Glomerular visceral epithelial cell (primary cell): ENCODE measurements around the gene AUTS2.

ENCODE experiments used
- DNase-seq: peaks from one replicate; pipeline ENCODE4 v3.0.0-alpha.2; 2016; ENCODE audit errors: extremely low spot score

Gene AUTS2

DNA sequence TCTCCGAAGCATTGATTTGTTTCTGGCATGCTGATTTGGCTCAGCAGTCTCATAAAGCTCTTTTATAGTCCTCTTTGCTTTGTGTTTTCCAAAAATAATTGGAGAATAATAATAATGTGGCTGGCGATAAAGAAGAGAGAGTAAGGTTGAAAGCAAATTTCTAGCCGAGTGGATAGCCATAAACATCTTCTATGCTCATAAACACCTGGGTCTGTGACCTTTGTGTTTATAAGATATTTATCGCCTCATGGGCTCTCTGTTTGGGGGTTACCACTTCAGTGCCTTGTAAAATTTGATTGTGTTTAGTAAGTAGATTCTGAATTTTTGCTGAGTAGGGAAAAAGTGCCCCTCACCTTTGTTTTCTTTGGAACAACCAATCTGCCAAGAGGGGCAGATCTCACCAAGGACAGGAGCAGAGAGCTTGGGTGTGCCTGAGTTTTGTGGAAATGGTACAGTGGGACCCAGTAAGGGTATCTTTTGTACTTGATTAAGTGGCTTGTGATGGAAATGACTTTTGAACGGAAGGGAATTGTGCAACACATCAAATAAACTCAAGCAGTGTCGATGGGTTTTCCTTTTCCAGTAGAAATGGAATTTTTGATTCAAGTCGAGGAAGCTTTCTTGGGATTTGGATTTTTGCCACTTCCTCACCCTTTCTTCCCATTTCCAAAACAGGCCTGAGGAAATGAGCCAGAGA, 220.5 kb downstream of the AUTS2 start:
- no peak for DNase-seq

DNA sequence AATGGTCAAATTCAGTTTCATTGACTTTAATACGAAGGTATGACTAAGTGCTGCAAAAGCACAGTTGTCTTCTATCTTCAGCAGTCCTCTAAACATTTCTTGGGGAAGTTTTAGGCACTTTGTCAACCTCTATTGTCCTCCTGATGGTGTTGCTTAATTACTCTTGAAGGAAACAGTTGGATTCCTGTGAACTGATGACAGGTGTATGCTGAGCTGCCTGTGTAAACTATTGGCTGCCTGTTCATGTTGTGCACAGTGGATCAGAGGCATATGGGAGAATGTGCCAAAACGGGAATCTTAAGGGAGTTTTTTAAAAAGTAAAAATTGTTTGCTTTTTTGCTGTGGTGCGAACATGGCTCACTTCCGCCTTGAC, 221.0 kb downstream of the AUTS2 start:
- no peak for DNase-seq

DNA sequence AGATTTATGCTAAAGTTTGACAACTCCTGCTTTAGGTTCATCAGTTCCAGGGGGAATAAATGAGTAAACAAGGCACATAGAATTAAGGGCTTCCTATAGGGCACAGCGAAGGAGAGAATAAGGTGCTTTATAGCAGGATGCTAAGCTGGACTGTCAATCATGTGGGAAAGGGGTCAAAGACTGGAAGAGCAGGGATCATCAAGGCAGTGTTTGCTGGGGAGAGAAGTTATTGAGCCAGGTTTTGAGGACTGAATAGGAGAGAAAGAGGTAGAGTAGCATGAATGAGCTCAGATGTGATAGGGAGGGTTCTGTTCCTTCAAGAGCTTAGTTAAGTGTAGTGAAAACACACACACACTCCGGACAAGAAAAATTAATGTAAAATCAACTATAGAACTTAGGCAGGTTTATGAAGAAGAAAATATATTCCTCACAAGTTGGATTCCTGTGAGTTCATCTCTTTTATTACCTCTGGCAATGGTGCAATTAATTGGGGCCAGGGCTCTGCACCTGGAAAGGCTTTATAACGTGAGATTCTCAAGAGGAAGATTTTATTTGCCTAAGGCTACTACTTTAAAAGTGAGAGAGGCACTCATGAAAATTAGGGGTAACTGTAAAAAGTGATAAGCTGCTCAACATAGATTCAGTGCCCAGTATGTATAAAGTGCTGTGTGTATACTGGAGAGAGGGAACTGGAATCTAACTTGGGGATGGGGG, 222.4 kb downstream of the AUTS2 start:
- DNase-seq = no peak

DNA sequence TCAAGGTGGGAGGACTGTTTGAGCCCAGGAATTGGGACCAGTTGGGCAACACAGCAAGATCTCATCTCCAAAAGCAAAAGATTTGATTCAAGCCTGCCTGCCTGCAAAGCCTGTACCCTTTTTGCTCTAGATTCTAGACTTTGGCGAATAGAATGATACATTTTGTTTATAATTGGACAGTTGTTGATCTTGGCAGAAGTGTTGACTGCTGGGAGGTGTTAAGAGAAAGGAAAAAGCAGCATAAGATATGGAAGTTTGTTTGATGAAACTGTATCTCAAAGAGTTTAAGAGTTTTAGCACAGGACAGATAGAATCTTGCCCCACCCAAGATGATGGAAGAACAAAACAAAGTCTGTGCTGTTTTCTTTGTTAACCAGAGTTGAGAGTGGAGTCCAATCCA, 224.1 kb downstream of the AUTS2 start:
- DNase-seq = no peak

DNA sequence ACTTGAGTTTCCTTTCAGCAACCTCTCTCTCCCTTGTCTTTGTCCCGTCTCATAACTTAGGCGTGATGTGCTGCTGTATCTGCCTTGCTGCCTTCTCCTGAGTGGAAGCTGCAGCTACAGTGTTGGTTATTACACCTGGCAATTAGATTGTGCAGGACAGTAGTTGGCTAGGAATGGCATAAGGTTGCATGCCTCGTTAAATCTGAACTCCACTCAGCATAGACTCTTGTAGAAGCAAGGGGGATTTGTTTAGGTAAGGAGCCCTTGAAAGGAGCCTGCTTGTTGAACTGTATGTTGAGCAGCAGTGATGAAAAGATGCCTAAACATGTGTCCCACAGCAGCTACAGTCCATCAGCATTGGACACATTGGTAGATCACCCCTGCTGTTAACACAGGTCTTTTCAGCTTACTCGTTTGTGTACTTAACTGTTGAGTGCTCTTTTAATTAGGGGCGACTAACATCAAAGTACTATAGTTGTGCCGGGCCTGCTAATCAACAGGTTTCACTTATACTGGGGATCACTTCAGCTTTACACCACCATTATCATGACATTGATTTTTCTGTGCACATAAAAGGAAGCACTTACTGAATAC, 225.0 kb downstream of the AUTS2 start:
- DNase-seq = no peak

DNA sequence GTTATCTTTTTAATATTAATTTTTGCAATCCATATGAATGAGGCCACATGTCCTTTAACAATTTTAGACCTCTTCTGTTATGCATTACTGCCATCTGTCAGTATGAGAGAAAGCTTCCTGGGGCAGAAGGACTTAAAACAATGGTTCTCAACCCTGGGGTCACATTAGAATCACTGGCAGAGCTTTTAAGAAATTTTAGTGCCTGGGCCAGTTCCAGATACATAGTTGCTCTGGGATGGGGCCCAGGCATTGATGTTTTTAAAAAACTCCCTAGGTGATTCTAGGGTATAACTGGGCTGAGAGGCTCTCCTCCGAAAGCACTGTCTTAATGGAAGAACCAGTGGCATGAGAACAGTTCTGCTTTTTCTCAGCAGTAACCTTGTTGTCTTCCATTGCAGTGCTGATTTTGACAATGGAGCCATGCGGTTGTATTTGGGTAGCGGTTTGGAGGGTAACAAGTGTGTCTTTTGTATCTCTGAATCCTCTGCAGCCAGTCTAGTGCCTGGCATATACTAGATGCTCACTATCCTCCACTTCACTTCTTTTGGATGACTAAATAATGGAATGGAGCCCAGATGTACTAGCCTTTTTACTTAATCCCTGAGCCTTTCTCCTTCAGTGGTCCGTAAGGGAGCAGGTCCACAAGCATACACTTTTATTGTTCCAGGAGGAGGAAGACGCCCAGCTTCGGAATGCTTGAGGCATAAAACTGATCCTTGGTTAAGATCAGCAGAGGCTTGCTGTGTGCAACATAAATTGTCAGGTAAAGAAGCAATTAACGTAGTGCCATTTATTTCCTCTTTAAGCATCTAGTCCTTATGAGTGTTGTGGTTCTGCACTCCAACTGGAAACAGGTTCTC, 227.1 kb downstream of the AUTS2 start:
- DNase-seq = no peak

DNA sequence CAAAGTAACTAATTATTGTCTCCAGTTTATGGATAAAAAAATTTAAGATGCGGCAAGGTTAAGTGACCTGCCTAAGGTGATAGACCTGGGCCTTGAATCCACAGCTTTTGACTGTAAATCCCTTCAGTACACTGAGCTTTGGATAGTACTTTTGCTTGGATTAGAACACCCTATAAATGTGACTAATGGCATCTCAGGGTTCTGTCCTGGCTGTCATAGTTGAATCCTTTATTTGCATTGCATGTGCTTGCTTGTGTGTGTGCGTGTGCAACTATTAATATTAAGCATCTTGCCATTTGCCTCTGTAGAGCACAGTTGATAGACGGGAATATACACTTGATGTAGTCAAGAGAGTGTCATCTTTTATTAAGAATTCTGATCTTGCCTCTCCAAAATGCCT, 228.0 kb downstream of the AUTS2 start:
- DNase-seq = no peak

DNA sequence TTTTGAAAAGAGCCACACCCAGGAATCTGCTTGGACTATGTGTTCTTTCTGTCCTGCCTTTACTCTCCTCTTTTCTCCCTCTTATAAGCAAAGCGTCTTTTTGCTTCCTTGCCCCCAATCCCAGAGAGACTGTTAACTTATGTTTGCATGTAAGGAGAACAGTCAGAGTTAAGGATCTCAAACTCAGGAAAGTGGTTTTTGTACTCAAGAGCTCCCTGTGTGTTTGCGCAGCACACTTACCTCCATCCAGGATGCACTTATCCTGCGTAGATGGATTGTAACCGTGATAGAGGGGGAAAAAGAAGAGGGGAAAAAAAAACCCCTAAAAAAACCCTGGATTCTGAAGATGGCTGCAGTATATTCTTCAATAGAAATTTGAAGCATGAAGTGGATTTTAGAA, 228.9 kb downstream of the AUTS2 start:
- DNase-seq = no peak

DNA sequence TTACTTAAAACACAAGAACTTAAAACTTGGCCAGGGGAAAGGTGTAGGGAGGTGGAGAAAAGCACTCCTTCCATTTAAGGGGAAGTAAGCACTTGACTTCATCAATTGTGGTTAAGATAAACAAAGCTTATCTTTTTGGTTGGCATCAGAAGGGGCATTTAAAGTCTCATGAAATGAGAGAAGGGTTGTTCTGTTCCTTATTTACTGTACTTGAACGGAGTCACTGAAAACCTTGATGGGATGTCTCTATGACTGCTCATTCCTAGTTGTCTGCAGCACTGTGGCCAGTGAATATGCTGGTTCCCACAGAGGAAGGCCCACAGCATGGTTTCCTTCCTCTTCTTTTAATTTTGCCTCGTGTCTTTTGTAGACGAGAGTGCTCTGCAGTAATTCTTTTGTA, 229.3 kb downstream of the AUTS2 start:
- no peak for DNase-seq

DNA sequence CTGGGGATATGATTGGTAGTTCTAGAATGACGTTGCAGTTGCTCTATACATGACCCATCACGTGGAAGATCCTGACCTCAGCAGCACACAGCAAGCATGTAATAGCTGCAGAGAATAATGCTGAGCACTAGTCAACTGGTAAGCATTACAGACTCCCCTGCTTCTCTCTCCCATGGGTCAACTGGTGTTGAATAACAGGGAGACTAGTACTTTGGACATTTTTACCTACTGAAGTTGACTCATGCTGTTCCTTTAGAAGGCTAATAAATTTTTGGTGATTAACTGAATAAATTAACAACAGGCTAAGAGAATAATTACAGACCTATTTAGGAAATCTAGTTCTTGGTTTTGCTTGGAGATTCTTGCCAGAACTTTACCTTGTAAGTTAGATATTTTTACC, 234.1 kb downstream of the AUTS2 start:
- no peak for DNase-seq

DNA sequence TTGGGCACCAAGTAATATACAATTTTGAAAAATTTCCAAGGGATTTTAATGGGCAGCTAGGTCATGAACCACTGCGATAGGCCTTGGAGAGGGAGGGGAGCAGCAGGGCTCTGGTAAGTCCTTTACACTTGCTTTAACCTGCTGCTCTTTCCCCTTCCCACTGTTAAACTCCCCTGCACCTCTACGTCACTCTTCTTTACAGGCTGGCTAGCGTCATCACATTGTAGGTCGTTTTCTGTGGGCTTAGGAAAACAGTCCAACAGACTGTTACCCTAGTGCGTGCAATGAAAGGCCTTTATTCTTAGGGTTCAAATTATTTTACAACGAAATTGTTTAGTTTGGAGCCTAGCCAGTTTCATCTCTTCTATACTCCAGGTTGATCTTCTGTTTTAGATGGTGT, 235.7 kb downstream of the AUTS2 start:
- no peak for DNase-seq

DNA sequence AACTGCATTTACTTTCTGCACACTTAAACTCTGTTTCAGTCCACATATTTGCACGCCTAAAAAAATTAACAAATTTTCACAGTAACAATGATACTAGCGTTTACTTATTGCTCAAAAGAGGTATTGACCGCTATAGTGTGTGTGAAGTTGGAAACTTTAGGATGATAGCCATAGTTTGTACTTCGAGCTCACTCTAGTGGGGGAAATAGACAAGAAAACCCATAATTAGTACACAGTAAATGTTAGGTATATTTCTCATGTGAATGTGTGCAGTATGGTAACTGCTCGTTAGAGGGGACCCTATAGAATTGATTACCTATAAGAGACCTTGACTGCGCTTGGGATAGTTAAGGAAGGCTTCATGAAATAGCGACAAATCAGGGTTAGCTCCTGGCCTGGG, 238.4 kb downstream of the AUTS2 start:
- DNase-seq = no peak

DNA sequence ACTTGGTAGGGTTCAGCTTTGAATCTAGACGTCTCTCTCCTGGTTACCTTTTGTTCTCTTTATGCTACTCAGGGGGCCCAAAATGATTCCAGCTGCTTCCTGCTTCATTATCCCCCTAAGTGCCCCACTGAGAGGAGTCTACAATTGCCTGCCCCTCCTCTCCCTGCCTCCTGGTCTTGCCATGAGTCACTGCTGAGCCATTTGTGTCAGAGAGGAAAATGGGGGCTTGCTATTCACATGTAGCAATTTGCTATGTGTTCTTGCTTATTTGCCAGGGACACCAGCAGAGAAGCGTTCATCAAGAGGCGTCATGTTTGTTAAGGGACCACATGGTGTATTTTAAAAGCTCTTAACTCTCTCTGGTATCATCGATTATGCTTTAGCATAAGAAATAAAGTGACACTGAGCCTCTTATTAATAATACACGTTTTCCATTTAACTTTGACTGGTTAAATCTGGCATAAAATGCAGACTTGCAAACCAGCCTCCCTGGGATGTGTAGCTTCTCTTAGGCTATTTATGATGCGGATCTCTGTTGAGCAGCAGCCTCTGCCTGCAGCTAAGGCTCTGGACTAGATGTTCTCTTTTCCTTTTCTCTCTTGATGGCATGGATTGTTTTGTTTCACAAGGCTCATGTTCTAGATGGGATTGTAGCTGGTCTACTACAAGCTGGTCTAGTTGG, 239.3 kb downstream of the AUTS2 start:
- DNase-seq = no peak

DNA sequence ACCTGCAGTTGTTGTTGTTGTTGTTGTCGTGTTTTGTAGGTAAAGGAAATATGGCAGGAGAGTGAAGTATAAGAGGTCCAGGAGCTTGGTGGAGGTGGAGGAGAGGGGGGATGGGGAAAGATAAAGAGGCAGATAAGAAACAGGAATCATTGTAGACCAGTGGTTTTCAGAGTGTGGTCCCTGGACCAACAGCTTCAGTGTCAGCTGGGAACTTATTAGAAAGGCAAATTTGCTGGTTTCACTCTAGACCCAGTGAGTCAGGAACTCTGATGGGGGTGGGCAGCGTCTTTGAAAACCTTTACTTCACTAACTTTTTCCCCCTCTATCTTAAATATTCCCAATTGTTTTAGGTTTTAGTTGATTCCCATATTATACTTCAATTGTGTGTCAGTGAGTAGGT, 241.5 kb downstream of the AUTS2 start:
- no peak for DNase-seq

DNA sequence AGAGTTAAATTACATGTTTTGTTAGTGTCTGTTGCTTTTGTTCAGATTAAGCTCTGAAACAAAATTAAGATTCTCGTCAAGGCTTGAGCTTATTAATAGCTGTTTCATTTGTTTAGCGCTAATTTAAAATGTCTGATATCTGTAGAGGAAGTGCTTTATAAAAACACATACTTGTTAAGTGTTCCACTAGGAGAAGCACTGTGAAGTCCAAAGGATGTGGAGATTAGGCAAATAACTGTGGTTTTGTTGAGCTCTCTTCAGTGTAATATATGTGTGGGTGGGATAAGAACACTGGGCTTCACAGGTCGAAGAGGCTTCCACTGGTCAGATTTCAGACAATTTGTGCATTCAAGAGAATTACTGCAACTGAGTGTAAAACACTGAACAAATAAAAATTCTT, 242.0 kb downstream of the AUTS2 start:
- no peak for DNase-seq

DNA sequence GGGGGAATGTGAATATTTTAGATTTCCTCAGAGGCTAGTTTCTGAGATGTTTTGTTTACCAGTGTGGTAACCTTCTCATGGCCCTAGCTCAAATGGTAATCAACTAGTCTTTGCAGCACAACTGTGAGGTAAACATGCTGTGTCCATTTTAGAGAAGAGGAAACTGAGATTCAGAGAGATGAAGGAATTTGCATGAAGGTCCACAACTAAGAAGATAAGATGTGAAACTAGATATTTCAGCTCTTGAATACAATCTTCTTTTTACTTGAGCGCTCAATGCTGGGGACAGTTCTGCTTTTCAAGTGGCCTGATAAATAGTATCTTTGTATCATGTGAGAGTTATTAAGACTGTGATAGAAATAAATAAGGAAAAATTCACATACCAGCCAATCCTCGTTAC, 245.4 kb downstream of the AUTS2 start:
- no peak for DNase-seq

DNA sequence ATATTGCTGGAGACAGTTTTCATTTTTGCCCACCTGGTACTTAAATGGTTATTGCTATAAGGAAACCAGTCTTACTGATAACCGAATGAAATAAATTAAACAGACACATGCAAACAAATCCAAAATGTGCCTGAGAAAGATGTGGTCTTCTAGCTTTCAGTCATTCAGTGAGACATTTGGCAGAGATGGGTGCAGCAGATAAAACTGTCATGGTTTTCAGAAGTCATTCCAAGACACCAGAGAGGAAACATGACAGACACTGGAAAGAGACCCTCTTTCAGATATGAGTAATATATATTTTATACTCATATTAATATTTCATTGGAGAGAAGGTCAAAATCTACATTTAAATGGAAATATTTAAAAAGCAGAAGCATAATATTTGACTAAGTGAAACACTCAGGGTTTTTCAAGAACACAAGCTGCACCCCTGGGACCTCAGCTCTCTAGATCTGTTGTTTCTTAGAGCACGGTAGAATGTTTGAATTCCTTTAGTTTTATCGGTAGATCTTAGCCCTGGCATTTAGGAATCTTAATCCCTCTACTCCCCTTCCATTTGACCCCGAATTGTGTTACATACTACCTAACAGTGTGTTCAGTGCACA, 246.1 kb downstream of the AUTS2 start:
- no peak for DNase-seq

DNA sequence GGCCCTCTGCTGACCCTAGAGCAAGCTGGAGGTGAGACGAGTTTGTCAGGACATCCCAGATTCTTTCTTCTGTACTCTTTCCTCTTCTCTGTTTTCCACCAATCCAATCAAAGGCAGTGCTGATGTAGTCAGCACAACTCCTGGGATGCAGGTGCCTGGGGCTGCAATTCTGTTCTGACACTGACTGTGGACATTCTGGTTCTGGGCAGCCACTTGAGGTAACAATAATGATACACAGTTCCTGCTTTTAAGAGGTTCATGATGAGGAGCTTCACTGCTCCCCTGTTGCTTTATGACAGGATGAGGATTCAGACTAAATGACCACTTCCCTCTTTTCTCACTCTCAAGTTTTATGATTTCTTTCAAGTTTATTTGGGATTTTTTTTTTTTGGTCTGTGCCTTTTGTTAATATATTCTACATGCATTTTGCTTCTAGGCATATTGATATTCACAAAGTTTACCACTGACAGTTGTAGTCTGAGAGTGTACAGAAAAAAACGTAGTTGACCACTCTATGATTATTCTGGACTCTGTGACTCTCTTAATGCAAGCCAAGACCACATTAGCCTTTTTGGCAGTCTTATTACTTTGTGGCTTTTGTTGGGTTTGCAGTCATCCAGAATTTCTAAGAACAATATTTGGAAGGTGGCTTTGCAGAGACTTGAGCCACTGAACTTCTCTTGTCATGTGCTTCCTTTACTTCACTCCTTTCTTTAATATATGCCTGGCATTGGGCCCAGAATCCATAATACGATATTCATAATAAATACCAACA, 247.6 kb downstream of the AUTS2 start:
- DNase-seq = no peak

DNA sequence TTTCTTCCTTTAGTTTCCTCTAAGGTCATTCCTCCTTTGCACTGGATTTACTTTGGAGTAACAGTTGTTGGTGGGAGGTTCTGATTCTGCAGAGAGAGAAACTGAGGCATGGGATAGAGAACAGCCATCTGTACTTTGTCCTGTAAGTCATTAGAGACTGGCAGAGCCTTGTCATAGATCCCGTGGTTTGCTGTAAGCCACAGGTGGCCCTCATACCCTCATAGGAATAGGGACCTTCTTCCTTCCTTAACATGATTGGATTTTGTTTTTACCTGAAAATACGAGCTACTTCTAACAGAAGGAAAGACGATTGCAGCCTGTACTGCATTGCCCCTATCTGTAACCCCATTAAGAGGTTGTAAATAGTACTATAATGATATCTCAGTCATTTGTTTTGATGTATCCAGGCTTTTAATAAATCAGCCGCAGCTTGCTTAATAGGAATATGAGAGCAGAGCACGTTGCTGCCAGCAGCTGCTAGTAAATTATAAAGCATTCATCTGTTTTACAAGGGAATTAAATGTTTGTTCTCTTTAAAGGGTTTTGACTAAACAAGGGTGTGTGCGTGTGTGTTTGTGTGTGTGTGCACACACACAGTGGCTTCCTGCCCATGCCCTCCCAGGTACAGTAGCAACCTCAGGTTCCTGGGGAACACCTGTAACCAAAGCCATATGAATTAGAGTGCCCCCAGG, 249.8 kb downstream of the AUTS2 start:
- DNase-seq = no peak

DNA sequence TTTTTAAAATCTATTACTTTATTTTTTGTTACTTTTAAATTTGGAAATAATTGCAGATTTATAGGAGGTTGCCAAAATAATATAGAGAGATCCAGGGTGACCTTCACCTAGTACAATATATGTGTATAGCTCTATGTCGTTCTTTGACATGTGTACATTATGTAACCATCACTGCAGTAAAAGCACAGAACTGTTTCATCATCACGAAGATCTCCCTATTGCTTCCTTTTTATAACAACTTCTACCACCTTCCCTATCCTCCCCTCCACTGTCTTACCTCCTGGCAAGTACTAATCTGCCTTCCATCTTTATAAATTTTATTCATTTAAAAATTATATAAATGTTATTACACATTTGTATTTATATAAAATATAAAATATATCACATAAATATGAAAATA, 251.0 kb downstream of the AUTS2 start:
- no peak for DNase-seq
